LNCAP (cell line): ENCODE measurements around the gene PPL.

Experiments
- TF ChIP-seq, protein P1 (sequence below): fragments of 450-650 bp; IDR thresholded peaks from 2 replicates; pipeline ENCODE4 v1.5.1; 2017; ENCODE audit warnings: mild to moderate bottlenecking

PPL gene

DNA sequence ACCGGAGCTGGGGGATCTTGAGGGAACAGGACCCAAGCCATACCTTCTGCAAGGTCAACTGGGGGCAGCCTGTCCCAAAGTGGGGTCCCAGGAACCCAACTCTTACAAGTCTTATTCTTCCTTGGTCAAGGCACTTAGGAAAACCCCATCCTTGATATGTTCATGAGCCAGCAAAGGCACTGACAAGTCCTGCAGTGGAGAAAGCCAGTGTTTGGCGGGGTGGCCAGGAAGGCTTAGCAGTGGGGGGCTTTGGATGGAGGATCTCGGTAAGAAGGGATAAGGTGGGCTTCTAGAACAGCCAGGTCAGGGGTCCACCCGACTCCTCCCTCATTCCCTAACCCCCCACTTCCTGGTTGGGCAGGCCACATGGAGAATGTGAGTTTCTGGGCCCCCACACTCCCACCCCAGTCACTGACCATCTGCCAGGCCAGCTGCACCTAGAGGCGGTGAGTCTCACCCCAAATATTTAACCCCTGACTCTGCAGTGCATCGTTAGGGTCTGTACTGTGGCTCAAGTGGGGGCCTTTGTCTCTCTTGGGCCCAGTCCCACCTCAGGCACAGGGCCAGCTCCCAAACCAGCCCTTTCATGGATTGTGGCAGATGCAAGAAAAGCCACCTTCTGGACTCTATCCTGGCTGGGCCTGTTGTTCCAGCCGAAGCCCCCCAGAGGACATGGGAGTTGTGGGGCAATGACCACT lies 22.3 kb downstream of the PPL start:
- TF ChIP-seq, protein P1, sequence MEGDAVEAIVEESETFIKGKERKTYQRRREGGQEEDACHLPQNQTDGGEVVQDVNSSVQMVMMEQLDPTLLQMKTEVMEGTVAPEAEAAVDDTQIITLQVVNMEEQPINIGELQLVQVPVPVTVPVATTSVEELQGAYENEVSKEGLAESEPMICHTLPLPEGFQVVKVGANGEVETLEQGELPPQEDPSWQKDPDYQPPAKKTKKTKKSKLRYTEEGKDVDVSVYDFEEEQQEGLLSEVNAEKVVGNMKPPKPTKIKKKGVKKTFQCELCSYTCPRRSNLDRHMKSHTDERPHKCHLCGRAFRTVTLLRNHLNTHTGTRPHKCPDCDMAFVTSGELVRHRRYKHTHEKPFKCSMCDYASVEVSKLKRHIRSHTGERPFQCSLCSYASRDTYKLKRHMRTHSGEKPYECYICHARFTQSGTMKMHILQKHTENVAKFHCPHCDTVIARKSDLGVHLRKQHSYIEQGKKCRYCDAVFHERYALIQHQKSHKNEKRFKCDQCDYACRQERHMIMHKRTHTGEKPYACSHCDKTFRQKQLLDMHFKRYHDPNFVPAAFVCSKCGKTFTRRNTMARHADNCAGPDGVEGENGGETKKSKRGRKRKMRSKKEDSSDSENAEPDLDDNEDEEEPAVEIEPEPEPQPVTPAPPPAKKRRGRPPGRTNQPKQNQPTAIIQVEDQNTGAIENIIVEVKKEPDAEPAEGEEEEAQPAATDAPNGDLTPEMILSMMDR = no peak

- TF ChIP-seq, protein P1 = no peak
Observed at GRCh38 chr16:4913774-4914525, 23.0 kb downstream of the PPL start.

GRCh38 chr16:4913130-4913773 lies 23.7 kb downstream of the PPL start:
- TF ChIP-seq, protein P1 = no peak

DNA sequence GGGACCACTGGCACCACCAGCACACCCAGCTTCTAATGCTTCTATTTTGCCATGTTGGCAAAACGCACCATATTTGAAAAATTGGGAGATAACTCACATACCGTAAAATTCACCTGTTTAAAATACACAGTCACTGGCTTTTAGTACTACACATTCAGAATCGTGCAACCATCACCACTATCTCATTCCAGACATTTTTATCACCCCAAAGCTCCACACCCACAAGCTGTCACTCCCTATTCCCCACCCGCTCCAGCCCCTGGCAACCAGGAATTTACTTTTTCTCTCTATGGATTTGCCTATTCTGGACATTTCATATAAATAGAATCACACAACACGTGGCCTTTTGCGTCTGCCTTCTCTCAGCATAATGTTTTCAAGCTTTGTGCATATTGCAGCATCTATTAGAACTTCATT lies 25.0 kb downstream of the PPL start:
- TF ChIP-seq, protein P1 = no peak

GRCh38 chr16:4910828-4911227 lies 26.1 kb downstream of the PPL start:
- TF ChIP-seq, protein P1 = no peak

DNA sequence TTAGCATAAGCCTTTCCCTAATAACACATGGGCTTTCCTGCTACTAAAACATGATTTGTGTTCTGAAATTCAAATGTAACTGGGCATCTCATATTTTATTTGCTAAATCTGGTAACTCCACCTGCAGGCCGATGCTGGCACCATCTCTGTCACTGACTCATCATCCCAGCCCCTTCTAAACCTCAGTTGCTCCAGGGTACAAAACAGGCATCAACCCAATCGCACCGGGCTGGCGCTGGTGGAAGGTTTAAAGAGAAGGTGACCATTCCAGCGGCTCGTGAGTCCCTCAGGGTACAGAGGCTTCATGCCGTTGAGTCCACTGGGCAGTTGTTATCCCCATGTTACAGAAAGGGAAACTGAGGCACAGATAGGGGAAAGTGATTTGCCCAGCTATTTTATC lies 27.1 kb downstream of the PPL start:
- TF ChIP-seq, protein P1 = no peak

GRCh38 chr16:4908854-4909401 lies 28.0 kb downstream of the PPL start:
- TF ChIP-seq, protein P1 = no peak
